Esophagus muscularis mucosa (tissue), 4 donors: ENCODE results near the gene SLF2. TPM values are rescaled to one million over a fixed set of nuclear protein-coding genes. Genes with fewer than 3 reads are reported as not detected.

ENCODE experiments used
- DNase-seq: peaks from one replicate; pipeline ENCODE4 v3.0.0-alpha.2; 2017; ENCODE audit errors: extremely low spot score
- H3K27ac ChIP-seq, 4 donors: fragments of 200-600 bp; sonication (generic); replicated peaks in 1 of 4; 1 replicate in 3 of 4; 2 replicates in 1 of 4; pipeline ENCODE4 v1.5.1; 2016 to 2019; ENCODE audit warnings: mild to moderate bottlenecking in 1 of 4
- H3K27me3 ChIP-seq, 4 donors: fragments of 200-600 bp; sonication (generic); one replicate each; pipeline versions ENCODE4 v1.5.1 to v1.6.0; 2016 to 2019
- H3K36me3 ChIP-seq, 4 donors: fragments of 200-600 bp; sonication (generic); one replicate each; pipeline ENCODE4 v1.5.1; 2016 to 2019
- H3K4me1 ChIP-seq, 4 donors: fragments of 200-600 bp; sonication (generic); one replicate each; pipeline ENCODE4 v1.5.1; 2016 to 2019
- H3K4me3 ChIP-seq, 4 donors: fragments of 200-600 bp; sonication (generic); 1 replicate in 2 of 4; 2 replicates in 2 of 4; pipeline ENCODE4 v1.5.1; 2016 to 2019; ENCODE audit warnings: mild to moderate bottlenecking in 4 of 4, moderate library complexity in 1 of 4
- H3K9me3 ChIP-seq, 4 donors: fragments of 200-600 bp; sonication (generic); 1 replicate in 3 of 4; 2 replicates in 1 of 4; pipeline ENCODE4 v1.5.1; 2016 to 2019
- EP300 ChIP-seq: sonication (generic); formaldehyde crosslinking; IDR thresholded peaks from one replicate; pipeline ENCODE4 v1.6.1; 2017; ENCODE audit warnings: antibody characterized with exemption
- POLR2A ChIP-seq: fragments of 450-650 bp; IDR thresholded peaks from one replicate; pipeline ENCODE4 v1.6.1; 2017; ENCODE audit warnings: antibody characterized with exemption, moderate library complexity, mild to moderate bottlenecking, low read depth
- POLR2AphosphoS5 ChIP-seq, 2 donors: sonication (generic); formaldehyde crosslinking; IDR thresholded peaks; one replicate each; pipeline ENCODE4 v1.6.1; 2017; ENCODE audit warnings: antibody characterized with exemption in 2 of 2
- WGBS: methylation state at CpG from one replicate; pipeline ENCODE4 v1.1.5; 2018; 5-methylcytosine and 5-hydroxymethylcytosine counted together
- intact Hi-C: fragments of 100-400 bp; cut with DNase I; formaldehyde crosslinking; loops from one replicate; pipeline ENCODE4 v1.15.1; 2023
- total RNA-seq, 4 donors: library from RNA; depleted of rRNA; stranded (reverse); fragments of >200 nt; gene quantifications; one replicate each; pipeline versions ENCODE4 v1.1.0 to v1.2.1, GENCODE V29; 2016
- TF ChIP-seq, protein P1 (sequence below), 3 experiments: fragments of 200-600 bp in 2 of 3; fragments of 450-650 bp in 1 of 3; sonication (generic) in 2 of 3; IDR thresholded peaks; one replicate each; pipeline ENCODE4 v1.5.1; 2017 to 2019; ENCODE audit warnings: antibody characterized with exemption in 3 of 3, mild to moderate bottlenecking in 2 of 3, moderate library complexity in 1 of 3

Gene SLF2
- total RNA-seq, 4 donors from 2014 or later: 19.1 to 34.1 (median 20.8) TPM

DNA sequence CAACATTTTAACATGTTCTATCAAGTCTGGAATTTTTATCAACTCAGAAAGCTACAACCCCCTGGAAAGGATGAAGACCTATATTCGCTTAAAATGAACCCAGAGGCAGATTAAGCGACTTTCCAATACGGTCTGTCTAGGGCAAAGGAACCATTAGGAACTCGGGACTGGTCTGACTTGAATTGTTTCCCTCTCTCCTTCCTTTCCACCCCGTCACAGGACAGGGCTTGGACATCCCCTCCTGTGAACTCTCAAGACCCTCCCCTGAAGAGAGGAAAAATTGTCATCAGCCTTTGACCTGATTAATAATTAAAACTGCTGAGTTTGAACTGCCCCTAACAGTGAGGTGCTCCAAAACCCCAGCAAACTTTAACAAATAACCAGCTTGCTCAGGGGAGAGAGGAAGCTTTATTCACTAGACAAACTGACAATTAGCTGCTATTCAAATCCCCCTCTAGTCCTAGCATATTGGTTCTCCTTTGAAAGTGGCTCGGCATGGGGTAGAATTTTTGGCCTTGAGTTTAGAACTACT is 22.6 kb upstream of the SLF2 start:
- H3K9me3 ChIP-seq: no peaks in the 10 kb centered on the region
- no peak overlapping the region for H3K27ac ChIP-seq
- intact Hi-C loops: no loop called here
- H3K4me3 ChIP-seq: no peak overlapping the region
- peaks cover 0 to 48% (median 3%) of the 10 kb centered on the region in 4 donors for H3K27me3 ChIP-seq
- no peak for DNase-seq
- WGBS: 69% methylated on average over 6 of the region's 6 CpGs
- no peaks in the 10 kb centered on the region for H3K36me3 ChIP-seq
- peaks cover 0 to 9% (median 0%) of the 10 kb centered on the region in 4 donors for H3K4me1 ChIP-seq
- TF ChIP-seq POLR2A (no peak), POLR2AphosphoS5 (IDR thresholded peaks at IDR 0.05) (no peak), EP300 (no peak)
- TF ChIP-seq, protein P1, sequence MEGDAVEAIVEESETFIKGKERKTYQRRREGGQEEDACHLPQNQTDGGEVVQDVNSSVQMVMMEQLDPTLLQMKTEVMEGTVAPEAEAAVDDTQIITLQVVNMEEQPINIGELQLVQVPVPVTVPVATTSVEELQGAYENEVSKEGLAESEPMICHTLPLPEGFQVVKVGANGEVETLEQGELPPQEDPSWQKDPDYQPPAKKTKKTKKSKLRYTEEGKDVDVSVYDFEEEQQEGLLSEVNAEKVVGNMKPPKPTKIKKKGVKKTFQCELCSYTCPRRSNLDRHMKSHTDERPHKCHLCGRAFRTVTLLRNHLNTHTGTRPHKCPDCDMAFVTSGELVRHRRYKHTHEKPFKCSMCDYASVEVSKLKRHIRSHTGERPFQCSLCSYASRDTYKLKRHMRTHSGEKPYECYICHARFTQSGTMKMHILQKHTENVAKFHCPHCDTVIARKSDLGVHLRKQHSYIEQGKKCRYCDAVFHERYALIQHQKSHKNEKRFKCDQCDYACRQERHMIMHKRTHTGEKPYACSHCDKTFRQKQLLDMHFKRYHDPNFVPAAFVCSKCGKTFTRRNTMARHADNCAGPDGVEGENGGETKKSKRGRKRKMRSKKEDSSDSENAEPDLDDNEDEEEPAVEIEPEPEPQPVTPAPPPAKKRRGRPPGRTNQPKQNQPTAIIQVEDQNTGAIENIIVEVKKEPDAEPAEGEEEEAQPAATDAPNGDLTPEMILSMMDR (IDR thresholded peaks at IDR 0.05): no peak

DNA sequence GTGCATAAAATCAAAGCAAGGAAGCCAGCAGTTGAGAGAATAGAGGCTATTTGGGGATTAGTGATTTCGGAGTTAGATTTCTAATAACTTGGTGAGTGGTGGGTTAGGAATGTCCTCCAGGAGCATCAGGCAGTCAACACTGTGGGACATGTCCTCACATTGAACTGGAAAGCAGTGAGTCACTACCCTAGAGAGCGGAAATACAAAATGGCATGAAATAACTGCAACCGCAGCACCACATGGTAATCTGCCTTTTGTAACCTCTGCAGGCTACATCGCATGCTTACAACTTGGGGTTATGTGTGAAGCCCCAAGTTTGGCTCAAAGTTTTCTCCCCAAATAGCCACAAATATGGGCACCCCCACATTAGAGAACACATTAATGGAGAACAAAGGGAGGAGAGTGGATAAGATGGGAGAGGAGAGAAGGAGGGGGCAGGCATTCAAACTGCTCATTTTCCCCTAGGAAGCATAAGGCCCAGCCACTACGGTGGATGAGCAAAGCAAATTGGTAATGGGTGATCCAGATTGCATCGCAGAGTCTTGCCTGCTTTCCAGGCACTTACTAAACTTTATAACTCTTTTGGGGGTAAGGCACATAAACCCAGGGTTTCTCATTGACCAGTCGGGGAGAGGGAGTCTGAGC is 22.0 kb upstream of the SLF2 start:
- Histone ChIP-seq H3K4me3 (no peak overlapping the region), H3K27me3 (peaks cover 0 to 54% (median 3%) of the 10 kb centered on the region in 4 donors), H3K27ac (no peak overlapping the region), H3K4me1 (peaks cover 0 to 9% (median 0%) of the 10 kb centered on the region in 4 donors), H3K36me3 (no peaks in the 10 kb centered on the region), H3K9me3 (no peaks in the 10 kb centered on the region)
- peak; percentile 66 for DNase-seq
- TF ChIP-seq POLR2AphosphoS5 (IDR thresholded peaks at IDR 0.05) (no peak), POLR2A (no peak)
- intact Hi-C loops: no loop called here
- 89% methylated on average over 7 of the region's 7 CpGs for WGBS

DNA sequence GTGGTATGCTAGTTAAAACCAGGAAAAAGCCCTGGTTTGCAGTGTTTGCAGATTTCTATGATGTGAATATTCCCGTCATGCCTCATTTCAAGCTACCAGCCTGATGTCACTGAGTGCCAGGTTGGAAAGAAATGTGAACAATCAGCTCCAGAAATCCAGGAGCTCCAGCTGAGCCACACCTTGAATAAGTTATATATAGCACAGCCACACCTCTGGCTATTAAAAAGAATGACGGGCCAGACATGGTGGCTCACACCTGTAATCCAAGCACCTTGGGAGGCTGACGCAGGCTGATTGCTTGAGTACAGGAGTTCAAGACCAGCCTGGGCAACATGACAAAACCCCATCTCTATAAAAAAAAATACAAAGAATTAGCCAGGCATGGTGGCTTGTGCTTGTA is 18.7 kb upstream of the SLF2 start:
- TF ChIP-seq POLR2A: no peak
- TF ChIP-seq POLR2AphosphoS5 (IDR thresholded peaks at IDR 0.05): no peak
- TF ChIP-seq, protein P1 (IDR thresholded peaks at IDR 0.05): no peak
- TF ChIP-seq EP300: no peak
- intact Hi-C loops: no loop called here
- no peaks in the 10 kb centered on the region for H3K4me1 ChIP-seq
- no peaks in the 10 kb centered on the region for H3K9me3 ChIP-seq
- no peak overlapping the region for H3K4me3 ChIP-seq
- H3K27me3 ChIP-seq: peaks cover 0 to 68% (median 3%) of the 10 kb centered on the region in 4 donors
- peak; percentile 53 for DNase-seq
- 94% methylated on average over 3 of the region's 3 CpGs for WGBS
- H3K27ac ChIP-seq: no peak overlapping the region
- H3K36me3 ChIP-seq: no peaks in the 10 kb centered on the region

DNA sequence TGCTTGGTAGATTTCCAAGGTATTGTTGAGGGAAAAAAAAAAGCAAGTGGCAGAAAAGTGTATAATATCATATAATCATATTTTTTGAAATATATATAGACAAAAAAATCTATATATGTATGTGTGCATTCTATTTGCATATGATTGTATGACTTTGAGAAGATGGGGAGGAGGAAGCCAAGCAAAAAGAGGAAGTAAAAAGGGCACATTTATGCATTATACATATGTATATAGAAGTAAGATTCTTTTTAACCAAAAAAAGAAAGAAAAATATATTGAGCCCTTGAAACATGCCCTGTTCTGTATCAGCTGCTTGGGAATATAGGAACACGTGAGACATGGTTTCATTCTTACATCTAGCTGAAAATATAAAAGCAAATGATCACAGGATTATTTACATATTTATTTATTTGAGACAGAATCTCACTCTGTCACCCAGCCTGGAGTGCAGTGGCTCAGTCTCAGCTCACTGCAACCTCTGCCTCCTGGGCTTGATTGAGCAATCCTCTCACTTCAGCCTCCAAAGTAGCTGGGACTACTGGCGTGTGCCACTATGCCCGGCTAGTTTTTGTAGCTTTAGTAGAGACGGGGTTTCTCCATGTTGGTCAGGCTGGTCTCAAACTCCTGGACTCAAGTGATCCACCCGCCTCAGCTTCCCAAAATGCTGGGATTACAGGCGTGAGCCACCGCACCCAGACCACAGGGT is 18.0 kb upstream of the SLF2 start:
- 86% methylated on average over 7 of the region's 7 CpGs for WGBS
- no peaks in the 10 kb centered on the region for H3K9me3 ChIP-seq
- no peaks in the 10 kb centered on the region for H3K4me1 ChIP-seq
- no peak overlapping the region for H3K4me3 ChIP-seq
- no peak for DNase-seq
- no peaks in the 10 kb centered on the region for H3K36me3 ChIP-seq
- peaks cover 0 to 65% (median 3%) of the 10 kb centered on the region in 4 donors for H3K27me3 ChIP-seq
- intact Hi-C loops: no loop called here
- TF ChIP-seq POLR2A (no peak), POLR2AphosphoS5 (IDR thresholded peaks at IDR 0.05) (no peak), EP300 (no peak)
- TF ChIP-seq, protein P1 (IDR thresholded peaks at IDR 0.05): no peak
- no peak overlapping the region for H3K27ac ChIP-seq

DNA sequence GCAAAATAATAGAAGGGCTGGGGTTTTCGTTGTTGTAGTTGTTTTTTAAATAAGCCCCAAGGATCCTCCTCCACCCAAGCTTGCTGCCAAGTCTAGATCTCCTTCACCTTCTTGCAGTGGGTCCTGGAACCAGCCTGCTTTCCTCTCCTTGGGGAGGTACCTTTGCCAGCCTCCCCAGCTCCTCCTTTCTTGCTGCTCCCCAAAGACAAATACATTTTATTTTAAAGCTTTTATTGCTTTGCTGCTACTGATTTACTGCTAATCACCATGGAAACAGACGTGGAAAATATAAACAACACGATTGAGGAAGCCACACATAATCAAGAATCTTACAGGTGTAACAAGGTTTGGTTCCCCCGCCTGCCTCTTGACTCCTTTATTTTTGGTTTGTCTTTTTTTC is 17.4 kb upstream of the SLF2 start:
- WGBS: 56% methylated on average over 4 of the region's 4 CpGs

More for the DNA sequence above, 17.4 kb upstream of the SLF2 start:
- Histone ChIP-seq H3K27me3 (peaks cover 0 to 65% (median 3%) of the 10 kb centered on the region in 4 donors), H3K4me1 (no peaks in the 10 kb centered on the region), H3K9me3 (no peaks in the 10 kb centered on the region), H3K36me3 (no peaks in the 10 kb centered on the region), H3K27ac (no peak overlapping the region), H3K4me3 (no peak overlapping the region)
- TF ChIP-seq EP300: no peak
- TF ChIP-seq POLR2A: no peak
- no peak for TF ChIP-seq POLR2AphosphoS5 (IDR thresholded peaks at IDR 0.05)
- TF ChIP-seq, protein P1 (IDR thresholded peaks at IDR 0.05): no peak
- DNase-seq: peak; percentile 60
- intact Hi-C loops: no loop called here
